ENCODE measurements around the gene CDK2. TPM values are rescaled to one million over a fixed set of nuclear protein-coding genes. Genes with fewer than 3 reads are reported as not detected.

Gene CDK2
- total RNA-seq, 1 donor from 2014 or later, result 66.9 TPM

DNA sequence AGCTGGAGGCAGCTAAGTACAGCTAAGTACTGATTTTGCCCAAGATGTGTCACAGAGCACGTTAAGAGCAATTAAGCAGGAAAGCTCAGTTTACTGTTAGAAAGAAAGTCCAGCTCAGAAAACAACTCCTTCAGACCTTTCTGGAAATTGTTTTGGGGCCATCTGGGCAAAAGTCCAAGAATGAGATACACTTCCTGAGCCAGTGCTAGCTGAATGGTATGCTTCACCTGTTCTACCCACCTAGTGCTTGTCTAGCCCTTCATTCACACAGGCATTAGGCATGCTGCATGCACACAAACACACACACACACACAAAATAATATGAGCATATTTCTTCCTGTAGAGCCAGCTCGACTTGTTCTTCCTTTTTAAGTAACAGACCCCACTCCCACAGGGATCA lies 47.6 kb downstream of the CDK2 start:
- H3K36me3 Mint-ChIP-seq (ENCODE audit: insufficient read depth), result peaks cover 4% of the 10 kb centered on the region
- no peak overlapping the region for H3K27ac Mint-ChIP-seq
- no peaks in the 10 kb centered on the region for H3K27me3 Mint-ChIP-seq
- H3K4me1 Mint-ChIP-seq (ENCODE audit: low read depth), result peaks cover 6% of the 10 kb centered on the region
- no peak for DNase-seq (ENCODE audit: low spot score, unreplicated experiment)
- H3K9me3 Mint-ChIP-seq (ENCODE audit: low read depth), result no peaks in the 10 kb centered on the region
- TF ChIP-seq, protein P1, sequence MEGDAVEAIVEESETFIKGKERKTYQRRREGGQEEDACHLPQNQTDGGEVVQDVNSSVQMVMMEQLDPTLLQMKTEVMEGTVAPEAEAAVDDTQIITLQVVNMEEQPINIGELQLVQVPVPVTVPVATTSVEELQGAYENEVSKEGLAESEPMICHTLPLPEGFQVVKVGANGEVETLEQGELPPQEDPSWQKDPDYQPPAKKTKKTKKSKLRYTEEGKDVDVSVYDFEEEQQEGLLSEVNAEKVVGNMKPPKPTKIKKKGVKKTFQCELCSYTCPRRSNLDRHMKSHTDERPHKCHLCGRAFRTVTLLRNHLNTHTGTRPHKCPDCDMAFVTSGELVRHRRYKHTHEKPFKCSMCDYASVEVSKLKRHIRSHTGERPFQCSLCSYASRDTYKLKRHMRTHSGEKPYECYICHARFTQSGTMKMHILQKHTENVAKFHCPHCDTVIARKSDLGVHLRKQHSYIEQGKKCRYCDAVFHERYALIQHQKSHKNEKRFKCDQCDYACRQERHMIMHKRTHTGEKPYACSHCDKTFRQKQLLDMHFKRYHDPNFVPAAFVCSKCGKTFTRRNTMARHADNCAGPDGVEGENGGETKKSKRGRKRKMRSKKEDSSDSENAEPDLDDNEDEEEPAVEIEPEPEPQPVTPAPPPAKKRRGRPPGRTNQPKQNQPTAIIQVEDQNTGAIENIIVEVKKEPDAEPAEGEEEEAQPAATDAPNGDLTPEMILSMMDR (IDR thresholded peaks at IDR 0.05; ENCODE audit: unreplicated experiment), result no peak
- no peak overlapping the region for H3K4me3 Mint-ChIP-seq (ENCODE audit: low read depth)

DNA sequence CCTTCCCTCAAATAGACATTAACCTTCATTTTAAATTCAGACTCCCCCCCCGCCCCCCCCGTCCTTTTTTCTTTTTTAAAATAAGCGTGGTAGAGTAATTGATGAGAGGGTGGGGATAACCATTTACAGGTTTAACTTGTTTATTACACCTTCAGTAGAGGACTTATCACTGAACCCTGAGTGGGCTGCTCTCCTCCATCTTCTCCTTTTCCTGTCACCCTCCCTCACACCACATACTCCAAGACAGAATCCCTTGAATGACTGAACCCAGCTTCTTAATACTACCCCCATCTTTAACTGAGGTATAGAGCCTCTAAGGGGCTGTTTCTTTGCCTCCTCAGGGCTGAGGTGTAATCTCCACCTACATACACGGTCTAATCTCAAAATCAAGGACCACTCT lies 50.6 kb downstream of the CDK2 start:
- H3K36me3 Mint-ChIP-seq (ENCODE audit: insufficient read depth), result peaks cover 4% of the 10 kb centered on the region
- H3K9me3 Mint-ChIP-seq (ENCODE audit: low read depth), result no peaks in the 10 kb centered on the region
- TF ChIP-seq, protein P1 (IDR thresholded peaks at IDR 0.05; ENCODE audit: unreplicated experiment), result no peak
- H3K4me3 Mint-ChIP-seq (ENCODE audit: low read depth), result no peak overlapping the region
- peaks cover 25% of the 10 kb centered on the region for H3K4me1 Mint-ChIP-seq (ENCODE audit: low read depth)
- no peaks in the 10 kb centered on the region for H3K27me3 Mint-ChIP-seq
- no peak overlapping the region for H3K27ac Mint-ChIP-seq
- no peak for DNase-seq (ENCODE audit: low spot score, unreplicated experiment)

GRCh38 chr12:56018356-56018755 lies 51.7 kb downstream of the CDK2 start:
- Mint-ChIP-seq H3K9me3 (ENCODE audit: low read depth) (no peaks in the 10 kb centered on the region), H3K4me3 (ENCODE audit: low read depth) (no peak overlapping the region), H3K4me1 (ENCODE audit: low read depth) (peaks cover 26% of the 10 kb centered on the region), H3K27me3 (no peaks in the 10 kb centered on the region), H3K27ac (no peak overlapping the region), H3K36me3 (ENCODE audit: insufficient read depth) (peaks cover 4% of the 10 kb centered on the region)
- DNase-seq (ENCODE audit: low spot score, unreplicated experiment), result no peak
- TF ChIP-seq, protein P1 (IDR thresholded peaks at IDR 0.05; ENCODE audit: unreplicated experiment), result no peak

DNA sequence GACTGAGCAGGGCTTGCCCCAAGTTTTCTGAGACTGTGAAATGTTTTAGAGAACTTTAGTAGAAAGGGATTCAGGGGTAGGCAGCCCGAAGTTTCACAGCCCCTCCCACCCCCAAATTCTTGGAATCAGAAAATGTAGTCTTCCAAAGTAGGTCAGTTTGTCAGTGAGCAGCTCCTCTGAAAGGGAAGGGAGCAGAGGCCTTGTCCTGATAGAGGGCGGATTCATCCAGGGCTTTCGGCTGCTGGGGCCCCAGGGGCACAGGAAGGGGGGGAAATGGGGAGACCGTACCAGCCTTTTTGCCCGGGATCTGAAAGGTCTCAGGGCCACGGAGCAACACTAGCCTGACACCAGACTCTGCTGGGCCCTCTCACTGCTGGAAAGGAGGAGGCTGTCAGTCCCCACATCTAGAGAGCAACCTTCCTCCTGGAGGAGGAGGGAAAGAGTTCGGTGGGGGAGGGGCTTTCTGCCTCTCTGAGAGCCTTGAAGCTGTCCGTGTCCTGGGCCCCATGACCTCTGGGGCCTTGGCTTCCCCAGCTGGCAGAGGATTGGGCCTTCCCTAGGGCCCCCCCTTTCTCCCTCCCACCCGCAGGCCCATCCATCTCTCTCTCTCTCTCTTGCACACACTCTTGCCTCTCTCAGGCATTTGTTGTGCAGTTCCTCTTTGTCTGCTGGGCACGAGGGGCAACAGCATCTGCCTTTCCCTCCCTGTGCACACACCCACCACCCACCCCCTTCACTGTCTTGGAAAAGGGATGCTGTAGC lies 54.0 kb downstream of the CDK2 start, which contains the start of gene IKZF4:
Gene IKZF4 (plus strand): TSS at position 621 of the 762 bp plus-strand sequence. CDS start 451 bp downstream, outside the sequence.
- Mint-ChIP-seq H3K4me1 (ENCODE audit: low read depth) (peaks cover 24% of the 10 kb centered on the region), H3K4me3 (ENCODE audit: low read depth) (peak within 1 kb of the TSS; percentile 85)

DNA sequence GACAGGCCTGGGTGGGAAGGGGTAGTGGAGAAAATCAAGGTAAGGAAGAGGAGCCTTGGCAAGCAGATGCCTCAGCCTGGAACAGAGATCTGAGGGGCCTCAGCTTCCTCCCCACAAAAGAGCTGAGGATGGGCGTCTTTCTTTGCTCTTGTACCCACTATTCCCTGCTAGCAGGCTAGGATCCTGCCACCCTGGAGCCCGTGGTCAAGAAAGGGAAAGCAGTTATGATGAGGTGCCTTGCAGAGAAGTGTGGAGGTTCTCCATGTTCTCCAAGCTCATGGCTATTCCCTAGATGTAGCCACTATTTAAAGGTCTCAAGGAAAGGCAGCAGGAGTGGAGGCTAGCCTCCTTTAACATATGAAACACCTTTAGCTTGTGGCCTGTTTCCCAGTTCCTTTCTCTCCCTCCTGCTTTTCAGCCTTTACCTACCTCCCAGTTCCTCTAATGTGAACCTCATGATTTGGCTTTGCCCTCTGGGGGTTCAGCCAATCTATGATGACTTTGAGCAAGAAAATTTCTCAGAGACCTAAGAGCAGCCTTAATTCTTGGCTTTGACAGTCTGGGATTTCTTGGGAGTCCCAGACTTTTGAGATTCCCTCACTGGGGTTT lies 55.4 kb downstream of the CDK2 start:
- no peaks in the 10 kb centered on the region for H3K9me3 Mint-ChIP-seq (ENCODE audit: low read depth)
- peaks cover 8% of the 10 kb centered on the region for H3K36me3 Mint-ChIP-seq (ENCODE audit: insufficient read depth)
- DNase-seq (ENCODE audit: low spot score, unreplicated experiment), result no peak
- TF ChIP-seq, protein P1 (IDR thresholded peaks at IDR 0.05; ENCODE audit: unreplicated experiment), result no peak
- peaks cover 24% of the 10 kb centered on the region for H3K4me1 Mint-ChIP-seq (ENCODE audit: low read depth)
- peak overlapping the region; percentile 85 for H3K4me3 Mint-ChIP-seq (ENCODE audit: low read depth)
- no peaks in the 10 kb centered on the region for H3K27me3 Mint-ChIP-seq
- H3K27ac Mint-ChIP-seq, result peak overlapping the region; percentile 99

More for the DNA sequence above, 54.0 kb downstream of the CDK2 start, which contains the start of gene IKZF4:
- Mint-ChIP-seq H3K9me3 (ENCODE audit: low read depth) (no peaks in the 10 kb centered on the region), H3K27me3 (no peaks in the 10 kb centered on the region), H3K36me3 (ENCODE audit: insufficient read depth) (peaks cover 7% of the 10 kb centered on the region), H3K27ac (peak within 1 kb of the TSS; percentile 99)
- TF ChIP-seq, protein P1 (IDR thresholded peaks at IDR 0.05; ENCODE audit: unreplicated experiment), result no peak
- DNase-seq (ENCODE audit: low spot score, unreplicated experiment), result peak; percentile 42

Other genes with a start within 250 kb of the CDK2 start
- 7.9 and 9.7 TPM in 2 replicates for gene RDH5, start 246.4 kb upstream of the CDK2 start, total RNA-seq
- 407 and 432 TPM in 2 replicates for gene CD63, start 237.8 kb upstream of the CDK2 start, total RNA-seq
- gene GDF11, start 223.7 kb upstream of the CDK2 start, total RNA-seq, result 42.8 and 50.3 TPM in 2 replicates
- gene SARNP, start 149.1 kb upstream of the CDK2 start, total RNA-seq, result 85.7 and 91.0 TPM in 2 replicates
- gene ORMDL2, start 148.8 kb upstream of the CDK2 start, total RNA-seq, result 36.5 and 40.5 TPM in 2 replicates
- 37.6 and 38.6 TPM in 2 replicates for gene DNAJC14, start 137.2 kb upstream of the CDK2 start, total RNA-seq
- gene MMP19, start 123.9 kb upstream of the CDK2 start, total RNA-seq, result 0.62 and 0.89 TPM in 2 replicates
- gene PYM1, start 38.9 kb upstream of the CDK2 start, total RNA-seq, result 38.0 and 42.8 TPM in 2 replicates
- gene DGKA, start 35.7 kb upstream of the CDK2 start, total RNA-seq, result 10.2 and 16.8 TPM in 2 replicates
- 3.7 and 6.3 TPM in 2 replicates for gene PMEL, start 788 bp upstream of the CDK2 start, total RNA-seq
- 111 and 116 TPM in 2 replicates for gene RAB5B, start 7.2 kb downstream of the CDK2 start, total RNA-seq
- 44.8 and 45.6 TPM in 2 replicates for gene SUOX, start 30.4 kb downstream of the CDK2 start, total RNA-seq
- 20.6 and 21.0 TPM in 2 replicates for gene IKZF4, start 54.2 kb downstream of the CDK2 start, total RNA-seq
- 30.2 and 39.3 TPM in 2 replicates for gene RPS26, start 75.1 kb downstream of the CDK2 start, total RNA-seq
- gene ERBB3, start 113.3 kb downstream of the CDK2 start, total RNA-seq, result 206 and 221 TPM in 2 replicates
- gene PA2G4, start 137.7 kb downstream of the CDK2 start, total RNA-seq, result 103 and 106 TPM in 2 replicates
- gene RPL41, start 149.8 kb downstream of the CDK2 start, total RNA-seq, result 3,912 and 3,916 TPM in 2 replicates
- gene ZC3H10, start 151.4 kb downstream of the CDK2 start, total RNA-seq, result 12.0 and 13.8 TPM in 2 replicates
- gene ESYT1, start 161.4 kb downstream of the CDK2 start, total RNA-seq, result 102 TPM in 2 replicates
- 169 and 172 TPM in 2 replicates for gene MYL6B, start 185.8 kb downstream of the CDK2 start, total RNA-seq
- gene MYL6, start 191.5 kb downstream of the CDK2 start, total RNA-seq, result 1,155 and 1,178 TPM in 2 replicates
- gene SMARCC2, start 222.7 kb downstream of the CDK2 start, total RNA-seq, result 202 and 207 TPM in 2 replicates